ENCODE measurements around the gene NOL4L. TPM values are rescaled to one million over a fixed set of nuclear protein-coding genes. Genes with fewer than 3 reads are reported as not detected.

The NOL4L gene
- total and polyA plus RNA-seq, 12 donors, result 1.5 to 10.1 (median 5.1) TPM

- Histone ChIP-seq H3K4me3 (no peak overlapping the region), H3K36me3 (no peaks in the 10 kb centered on the region), H3K4me1 (peaks cover 4 to 47% (median 16%) of the 10 kb centered on the region in 9 donors), H3K9me3 (no peaks in the 10 kb centered on the region), H3K27ac (peak overlapping the region in 1 of 10 donors; percentile 87), H3K27me3 (peaks cover 0 to 12% (median 0%) of the 10 kb centered on the region in 7 donors)
- intact Hi-C loops (cut with DNase I), result loop anchor here in 1 of 10 donors (5.0 to 10.0 kb wide), 2 partner anchors 45 to 322 kb away; partner anchors contain the start of gene NOL4L
- no peak for TF ChIP-seq CTCF (IDR thresholded peaks at IDR 0.05)
- DNase-seq (no peak), ATAC-seq (no peak)
- 78 to 86% methylated on average over 13 of the region's 13 CpGs for WGBS, 2 donors
Observed at GRCh38 chr20:32539817-32540675, 45.1 kb downstream of the NOL4L start.

- 73 to 74% methylated on average over 13 of the region's 13 CpGs for WGBS, 2 donors
- Histone ChIP-seq H3K9me3 (no peaks in the 10 kb centered on the region), H3K27ac (peak overlapping the region in 2 of 10 donors; percentile 4 to 87), H3K27me3 (peaks cover 0 to 12% (median 0%) of the 10 kb centered on the region in 7 donors), H3K4me3 (peak overlapping the region in 1 of 10 donors; percentile 23), H3K4me1 (peaks cover 4 to 50% (median 16%) of the 10 kb centered on the region in 9 donors), H3K36me3 (no peaks in the 10 kb centered on the region)
- ATAC-seq (no peak), DNase-seq (no peak)
- TF ChIP-seq CTCF (IDR thresholded peaks at IDR 0.05), result no peak
- intact Hi-C loops (cut with DNase I), result loop anchor here in 1 of 10 donors (5.0 to 10.0 kb wide), 2 partner anchors 46 to 323 kb away; partner anchors contain the start of gene NOL4L
Observed at GRCh38 chr20:32539026-32539816, 45.9 kb downstream of the NOL4L start.

GRCh38 chr20:32538526-32538939 lies 46.6 kb downstream of the NOL4L start:
- ATAC-seq (peak in 4 of 8 donors; percentile 8 to 50 (median 32)), DNase-seq (no peak)
- Histone ChIP-seq H3K27ac (peak overlapping the region in 2 of 10 donors; percentile 4 to 87), H3K36me3 (no peaks in the 10 kb centered on the region), H3K4me3 (peak overlapping the region in 1 of 10 donors; percentile 23), H3K27me3 (peaks cover 0 to 12% (median 0%) of the 10 kb centered on the region in 7 donors), H3K9me3 (no peaks in the 10 kb centered on the region), H3K4me1 (peaks cover 4 to 50% (median 16%) of the 10 kb centered on the region in 9 donors)
- no peak for TF ChIP-seq CTCF (IDR thresholded peaks at IDR 0.05)
- intact Hi-C loops (cut with DNase I), result loop anchor here in 1 of 10 donors (5.0 to 10.0 kb wide), 2 partner anchors 46 to 324 kb away; partner anchors contain the start of gene NOL4L
- 12 to 21% methylated on average over 14 to 16 of the region's 16 CpGs for WGBS, 2 donors
